ENCODE results near the gene NELL2.

GRCh38 chr12:44519931-44520330 is 356.2 kb downstream of the NELL2 start:
- TF ChIP-seq CTCF (IDR thresholded peaks at IDR 0.05) (no peak), NFIC (IDR thresholded peaks at IDR 0.05; ENCODE audit: borderline replicate concordance) (no peak), RCOR1 (IDR thresholded peaks at IDR 0.05; ENCODE audit: low read length) (no peak), FOXM1 (IDR thresholded peaks at IDR 0.05; ENCODE audit: low read depth) (no peak), POLR2AphosphoS5 (IDR thresholded peaks at IDR 0.05; ENCODE audit: low read depth, low read length) (no peak), TAF1 (IDR thresholded peaks at IDR 0.05; ENCODE audit: borderline replicate concordance, low read depth, low read length) (no peak), RAD21 (IDR thresholded peaks at IDR 0.05; ENCODE audit: low read length) (no peak), FOXJ3 (CRISPR knock-in tag; IDR thresholded peaks at IDR 0.05) (no peak), EZH2phosphoT487 (IDR thresholded peaks at IDR 0.05; ENCODE audit: borderline replicate concordance, low read depth) (no peak), MAX (IDR thresholded peaks at IDR 0.05; ENCODE audit: low read depth) (no peak), GABPA (IDR thresholded peaks at IDR 0.05; ENCODE audit: low read depth) (no peak), REST (IDR thresholded peaks at IDR 0.05; ENCODE audit: low read depth, low read length) (no peak)

Data from SK-N-SH (cell line).